Suprapubic skin (tissue), 4 donors: ENCODE data around the gene TBC1D19.

ENCODE experiments used
- CTCF ChIP-seq, 2 donors: fragments of 200-600 bp in 1 of 2; fragments of 450-650 bp in 1 of 2; sonication (generic) in 1 of 2; IDR thresholded peaks; one replicate each; pipeline ENCODE4 v1.5.1; 2016 to 2019; ENCODE audit warnings: antibody characterized with exemption in 2 of 2, mild to moderate bottlenecking in 1 of 2, moderate library complexity in 1 of 2
- EP300 ChIP-seq: sonication (generic); formaldehyde crosslinking; IDR thresholded peaks from one replicate; pipeline ENCODE4 v1.6.1; 2017; ENCODE audit warnings: antibody characterized with exemption
- POLR2A ChIP-seq, 2 donors: fragments of 450-650 bp; IDR thresholded peaks; one replicate each; pipeline ENCODE4 v1.6.1; 2017; ENCODE audit warnings: antibody characterized with exemption in 2 of 2, mild to moderate bottlenecking in 2 of 2, moderate library complexity in 2 of 2
- POLR2AphosphoS5 ChIP-seq, 3 donors: sonication (generic); formaldehyde crosslinking; IDR thresholded peaks; one replicate each; pipeline ENCODE4 v1.6.1; 2017; ENCODE audit warnings: antibody characterized with exemption in 3 of 3

- TF ChIP-seq CTCF (IDR thresholded peaks at IDR 0.05) (no peak), POLR2AphosphoS5 (IDR thresholded peaks at IDR 0.05) (no peak), EP300 (no peak), POLR2A (IDR thresholded peaks at IDR 0.05) (no peak)
These were observed 198.4 kb downstream of the TBC1D19 start for GRCh38 chr4:26782168-26782829.
